Smooth muscle cell (in vitro differentiated cells): ENCODE measurements around the gene DYRK1B. TPM values are rescaled to one million over a fixed set of nuclear protein-coding genes. Genes with fewer than 3 reads are reported as not detected.

Source experiments
- DNase-seq: peaks from one replicate; lab custom pipeline; 2025; ENCODE audit not compliant: unreplicated experiment; lab: John Stamatoyannopoulos, UW
- H2AFZ ChIP-seq: fragments of 200-600 bp; sonication (generic); 2 replicates; pipeline ENCODE4 v1.6.0; 2016; ENCODE audit warnings: antibody characterized with exemption, low read depth, mild to moderate bottlenecking
- H3F3A ChIP-seq: fragments of 200-600 bp; sonication (generic); 2 replicates; pipeline ENCODE4 v1.6.0; 2017; ENCODE audit warnings: antibody characterized with exemption, low read depth
- H3K27ac ChIP-seq: fragments of 200-600 bp; sonication (generic); 2 replicates; pipeline ENCODE4 v1.5.1; 2016; ENCODE audit warnings: low read depth, mild to moderate bottlenecking
- H3K27me3 ChIP-seq: fragments of 200-600 bp; sonication (generic); 2 replicates; pipeline ENCODE4 v1.6.1; 2016; ENCODE audit warnings: low read depth, mild to moderate bottlenecking
- H3K36me3 ChIP-seq: fragments of 200-600 bp; sonication (generic); 2 replicates; pipeline ENCODE4 v1.5.1; 2016; ENCODE audit warnings: low read depth
- H3K4me1 ChIP-seq: fragments of 200-600 bp; sonication (generic); 2 replicates; pipeline ENCODE4 v1.5.1; 2016; ENCODE audit warnings: low read depth
- H3K4me2 ChIP-seq: fragments of 200-600 bp; sonication (generic); 2 replicates; pipeline ENCODE4 v1.6.0; 2016; ENCODE audit warnings: mild to moderate bottlenecking
- H3K4me3 ChIP-seq: fragments of 200-600 bp; sonication (generic); 2 replicates; pipeline ENCODE4 v1.5.1; 2016; ENCODE audit warnings: mild to moderate bottlenecking
- H3K79me2 ChIP-seq: fragments of 200-600 bp; sonication (generic); 2 replicates; pipeline ENCODE4 v1.6.0; 2016; ENCODE audit warnings: low read depth, mild to moderate bottlenecking
- H3K9ac ChIP-seq: fragments of 200-600 bp; sonication (generic); 2 replicates; pipeline ENCODE4 v1.6.0; 2016; ENCODE audit warnings: low read depth
- H3K9me3 ChIP-seq: fragments of 200-600 bp; sonication (generic); replicated peaks from 2 replicates; pipeline ENCODE4 v1.5.1; 2016; ENCODE audit warnings: low read depth
- H4K20me1 ChIP-seq: fragments of 200-600 bp; sonication (generic); 2 replicates; pipeline ENCODE4 v1.6.0; 2016; ENCODE audit warnings: low read depth
- CTCF ChIP-seq: fragments of 200-600 bp; sonication (generic); IDR thresholded peaks from 2 replicates; pipeline ENCODE4 v1.5.1; 2017; ENCODE audit warnings: borderline replicate concordance, mild to moderate bottlenecking, antibody characterized with exemption; ENCODE audit not compliant: insufficient read depth, poor library complexity, severe bottlenecking
- WGBS: methylation state at CpG from one replicate; pipeline ENCODE4 v1.1.7; 2016; ENCODE audit warnings: low lambda C conversion rate; 5-methylcytosine and 5-hydroxymethylcytosine counted together
- microRNA-seq: library from miRNA; unstranded; fragments of <30 nt; microRNA quantifications from one replicate; pipeline ENCODE4, GENCODE V29; 2016; ENCODE audit warnings: borderline number of aligned reads
- polyA plus RNA-seq: library from polyadenylated mRNA; unstranded; fragments of >200 nt; fragmentation: Nextera tagmentation; extraction: Ambion mirVana; gene quantifications from 2 replicates; pipeline ENCODE4 v1.2.1, GENCODE V29; 2016
- small RNA-seq: library from RNA; depleted of rRNA; stranded (forward); fragments of <200 nt; gene quantifications from one replicate; pipeline ENCODE3, GENCODE V24; 2014
- total RNA-seq: library from RNA; depleted of rRNA; stranded (reverse); fragments of >200 nt; gene quantifications from 2 replicates; pipeline ENCODE4 v1.2.3, GENCODE V29; 2014

Gene DYRK1B
- total and polyA plus RNA-seq, 2 experiments from 2014 or later = 9.2 to 14.1 TPM

GRCh38 chr19:39788244-39788643 lies 45.7 kb downstream of the DYRK1B start:
- no peak overlapping the region for H3K9ac ChIP-seq
- DNase-seq = no peak
- H3K27ac ChIP-seq = no peak overlapping the region
- no peaks in the 10 kb centered on the region for H3K79me2 ChIP-seq
- H2AFZ ChIP-seq = no peak overlapping the region
- no peaks in the 10 kb centered on the region for H3K27me3 ChIP-seq
- no peaks in the 10 kb centered on the region for H4K20me1 ChIP-seq
- no peak overlapping the region for H3K4me2 ChIP-seq
- H3K4me1 ChIP-seq = no peaks in the 10 kb centered on the region
- no peak for TF ChIP-seq CTCF
- H3K4me3 ChIP-seq = no peak overlapping the region
- no peaks in the 10 kb centered on the region for H3F3A ChIP-seq
- no peaks in the 10 kb centered on the region for H3K9me3 ChIP-seq
- H3K36me3 ChIP-seq = no peaks in the 10 kb centered on the region

GRCh38 chr19:39780894-39781293 lies 53.1 kb downstream of the DYRK1B start:
- Histone ChIP-seq H3K36me3 (no peaks in the 10 kb centered on the region), H4K20me1 (no peaks in the 10 kb centered on the region), H3K4me2 (no peak overlapping the region), H2AFZ (no peak overlapping the region), H3K9me3 (no peaks in the 10 kb centered on the region), H3K27me3 (no peaks in the 10 kb centered on the region), H3F3A (no peaks in the 10 kb centered on the region), H3K27ac (no peak overlapping the region), H3K4me3 (no peak overlapping the region), H3K4me1 (no peaks in the 10 kb centered on the region), H3K9ac (no peak overlapping the region), H3K79me2 (no peaks in the 10 kb centered on the region)
- DNase-seq = no peak
- TF ChIP-seq CTCF = no peak
- WGBS = 85% methylated on average over 3 of the region's 3 CpGs

- no peak within 1 kb of the TSS for H3K9ac ChIP-seq
Measured at GRCh38 chr19:39778763-39779162, 55.2 kb downstream of the DYRK1B start, which contains the start of gene LEUTX. TSS of gene LEUTX (plus strand) at chr19:39778854. CDS start at chr19:39778921, 67 bp downstream.

More at GRCh38 chr19:39778763-39779162, 55.2 kb downstream of the DYRK1B start, which contains the start of gene LEUTX:
- WGBS = 74% methylated on average over 4 of the region's 4 CpGs
- Histone ChIP-seq H3K4me3 (no peak within 1 kb of the TSS), H3K36me3 (no peaks in the 10 kb centered on the region), H3K4me1 (no peaks in the 10 kb centered on the region), H3F3A (no peaks in the 10 kb centered on the region), H2AFZ (no peak within 1 kb of the TSS), H3K79me2 (no peaks in the 10 kb centered on the region), H3K27ac (no peak within 1 kb of the TSS), H3K4me2 (no peak within 1 kb of the TSS), H4K20me1 (no peaks in the 10 kb centered on the region), H3K27me3 (no peaks in the 10 kb centered on the region), H3K9me3 (no peaks in the 10 kb centered on the region)
- no peak for DNase-seq
- no peak for TF ChIP-seq CTCF

Small RNAs within 50 kb of the gene (microRNA-seq; reads per million reads assigned to microRNA genes)
- gene MIR6719 = not detected

Small RNAs within 50 kb of the gene (small RNA-seq; reads per million reads assigned to genes)
- not detected for gene MIR6719

Other genes with a start within 250 kb of the DYRK1B start
- gene LGALS13, start 231.6 kb downstream of the DYRK1B start, total RNA-seq = not detected in 2 replicates
- not detected in 2 replicates for gene LGALS13, start 231.6 kb downstream of the DYRK1B start, polyA plus RNA-seq
- not detected in 2 replicates for gene LGALS16, start 178.2 kb downstream of the DYRK1B start, total RNA-seq
- not detected in 2 replicates for gene LGALS16, start 178.2 kb downstream of the DYRK1B start, polyA plus RNA-seq
- not detected in 2 replicates for gene LGALS14, start 129.7 kb downstream of the DYRK1B start, total RNA-seq
- not detected in 2 replicates for gene LGALS14, start 129.7 kb downstream of the DYRK1B start, polyA plus RNA-seq
- not detected in 2 replicates for gene CLC, start 96.1 kb downstream of the DYRK1B start, total RNA-seq
- gene CLC, start 96.1 kb downstream of the DYRK1B start, polyA plus RNA-seq = not detected in 2 replicates
- gene LEUTX, start 55.3 kb downstream of the DYRK1B start, total RNA-seq = not detected in 2 replicates
- not detected in 2 replicates for gene LEUTX, start 55.3 kb downstream of the DYRK1B start, polyA plus RNA-seq
- 123 and 124 TPM in 2 replicates for gene FBL, start 12.2 kb upstream of the DYRK1B start, total RNA-seq
- 116 and 140 TPM in 2 replicates for gene FBL, start 12.2 kb upstream of the DYRK1B start, polyA plus RNA-seq
- gene FCGBP, start 100.5 kb upstream of the DYRK1B start, total RNA-seq = 0.18 and 0.94 TPM in 2 replicates
- 0.04 and 0.15 TPM in 2 replicates for gene FCGBP, start 100.5 kb upstream of the DYRK1B start, polyA plus RNA-seq
- 87.2 and 120 TPM in 2 replicates for gene PSMC4, start 137.0 kb upstream of the DYRK1B start, total RNA-seq
- 117 and 121 TPM in 2 replicates for gene PSMC4, start 137.0 kb upstream of the DYRK1B start, polyA plus RNA-seq
- gene ZNF546, start 162.9 kb upstream of the DYRK1B start, total RNA-seq = 4.7 and 9.6 TPM in 2 replicates
- gene ZNF546, start 162.9 kb upstream of the DYRK1B start, polyA plus RNA-seq = 1.2 and 2.1 TPM in 2 replicates
- gene ZNF780B, start 222.1 kb upstream of the DYRK1B start, total RNA-seq = 5.0 and 12.9 TPM in 2 replicates
- gene ZNF780B, start 222.1 kb upstream of the DYRK1B start, polyA plus RNA-seq = 1.4 and 1.6 TPM in 2 replicates